GM12878 (cell line): ENCODE data around the gene CAPN10. TPM values are rescaled to one million over a fixed set of nuclear protein-coding genes. Genes with fewer than 3 reads are reported as not detected.
A peak's percentile ranks its signal among the peaks of the same experiment; 100 is the strongest.

ENCODE experiments used
- BCLAF1 ChIP-seq: fragments of 450-650 bp; IDR thresholded peaks from 2 replicates; pipeline ENCODE4 v1.6.1; 2017; ENCODE audit warnings: antibody characterized with exemption, mild to moderate bottlenecking, moderate library complexity
- CBX3 ChIP-seq: fragments of 200-600 bp; sonication (generic); IDR thresholded peaks from 2 replicates; pipeline ENCODE4 v1.6.1; 2016; ENCODE audit warnings: low read depth, borderline replicate concordance
- CHD2 ChIP-seq: IDR thresholded peaks from 2 replicates; pipeline ENCODE4 v1.6.1; 2011; ENCODE audit warnings: low read depth, low read length, improper control_type of control experiment, borderline replicate concordance
- CTCF ChIP-seq, 3 experiments: IDR thresholded peaks in 2 of 3; conservative IDR thresholded peaks in 1 of 3; 2 replicates each; pipeline ENCODE4 v1.5.1; 2011; ENCODE audit warnings: low read depth in 3 of 3, low read length in 3 of 3, mild to moderate bottlenecking in 3 of 3, control low read depth in 2 of 3, moderate library complexity in 2 of 3, inconsistent platforms in 1 of 3, mixed read lengths in 1 of 3; ENCODE audit not compliant: control insufficient read depth in 2 of 3, insufficient read depth in 1 of 3; ENCODE audit errors: extremely low read depth in 1 of 3
- GATAD2B ChIP-seq: fragments of 450-650 bp; conservative IDR thresholded peaks from 2 replicates; pipeline ENCODE4 v1.6.1; 2017; ENCODE audit warnings: low read depth, mild to moderate bottlenecking, moderate library complexity
- HCFC1 ChIP-seq: fragments of 150-350 bp; IDR thresholded peaks from 2 replicates; pipeline ENCODE4 v1.6.1; 2014; ENCODE audit warnings: low read length
- IKZF1 ChIP-seq: fragments of 450-650 bp; conservative IDR thresholded peaks from 2 replicates; pipeline ENCODE4 v1.6.1; 2017; ENCODE audit warnings: antibody characterized with exemption, mild to moderate bottlenecking
- IRF5 ChIP-seq: fragments of 450-650 bp; IDR thresholded peaks from 2 replicates; pipeline ENCODE4 v1.6.1; 2017; ENCODE audit warnings: borderline replicate concordance
- MEF2B ChIP-seq: fragments of 450-650 bp; IDR thresholded peaks from 2 replicates; pipeline ENCODE4 v1.6.1; 2018; ENCODE audit warnings: mild to moderate bottlenecking, moderate library complexity; ENCODE audit not compliant: partially characterized antibody, poor library complexity, severe bottlenecking
- MXI1 ChIP-seq: fragments of 150-350 bp; IDR thresholded peaks from 2 replicates; pipeline ENCODE4 v1.6.1; 2011; ENCODE audit warnings: low read depth, mild to moderate bottlenecking, inconsistent platforms, low read length, improper control_type of control experiment
- MYB ChIP-seq: fragments of 150-350 bp; IDR thresholded peaks from 2 replicates; pipeline ENCODE4 v1.6.1; 2014; ENCODE audit warnings: mild to moderate bottlenecking, low read depth, low read length, borderline replicate concordance
- NFXL1 ChIP-seq: fragments of 450-650 bp; IDR thresholded peaks from 2 replicates; pipeline ENCODE4 v1.6.1; 2017; ENCODE audit warnings: antibody characterized with exemption, mild to moderate bottlenecking, borderline replicate concordance
- NR2C2 ChIP-seq: IDR thresholded peaks from 2 replicates; pipeline ENCODE4 v1.6.1; 2011; ENCODE audit warnings: borderline replicate concordance, low read depth; ENCODE audit not compliant: control insufficient read depth, insufficient read length
- NR2F1 ChIP-seq: fragments of 450-650 bp; conservative IDR thresholded peaks from 2 replicates; pipeline ENCODE4 v1.6.1; 2017; ENCODE audit warnings: mild to moderate bottlenecking
- RAD21 ChIP-seq: IDR thresholded peaks from 2 replicates; pipeline ENCODE4 v1.6.1; 2011; ENCODE audit warnings: mild to moderate bottlenecking, low read depth, low read length, moderate library complexity; ENCODE audit not compliant: insufficient read depth
- RELA ChIP-seq: fragments of 450-650 bp; IDR thresholded peaks from 2 replicates; pipeline ENCODE4 v1.8.0; 2014; ENCODE audit warnings: borderline replicate concordance; ENCODE audit not compliant: partially characterized antibody
- SIN3A ChIP-seq: IDR thresholded peaks from 2 replicates; pipeline ENCODE4 v1.6.1; 2012; ENCODE audit warnings: low read depth, low read length, improper control_type of control experiment
- SMARCA5 ChIP-seq: fragments of 450-650 bp; IDR thresholded peaks from 2 replicates; pipeline ENCODE4 v1.6.1; 2017; ENCODE audit warnings: mild to moderate bottlenecking
- TCF12 ChIP-seq: IDR thresholded peaks from 2 replicates; pipeline ENCODE4 v1.6.1; 2011; ENCODE audit warnings: low read depth, mild to moderate bottlenecking, low read length
- ZBTB33 ChIP-seq: fragments of 450-650 bp; IDR thresholded peaks from 2 replicates; pipeline ENCODE4 v1.6.1; 2017; ENCODE audit warnings: mild to moderate bottlenecking
- polyA plus RNA-seq, 11 experiments: library from polyadenylated mRNA; depleted of rRNA in 4 of 11; unstranded in 6 of 11; stranded (reverse) in 5 of 11; fragments of >200 nt; fragmentation: Nextera tagmentation in 4 of 11; fragmentation: Illumina TruSeq in 1 of 11; extraction: Ambion mirVana in 4 of 11; extraction: Trizol in 1 of 11; gene quantifications; 1 replicate in 1 of 11; 2 replicates in 10 of 11; pipeline versions ENCODE4 v1.2.1 to v1.2.3, GENCODE V29; 2011 to 2016; ENCODE audit warnings: inconsistent platforms in 2 of 11, missing spikeins in 2 of 11, low read depth in 1 of 11
- total RNA-seq, 4 experiments: library from RNA; depleted of rRNA in 3 of 4; stranded (reverse); fragments of >200 nt in 3 of 4; fragmentation: Illumina TruSeq in 1 of 4; extraction: Trizol in 1 of 4; gene quantifications; 2 replicates each; pipeline versions ENCODE4 v1.2.1 to v1.2.3, GENCODE V29; 2013 to 2021

Gene CAPN10
- total and polyA plus RNA-seq, 10 of the 15 experiments (the other 5 are each of a cell fraction or from before 2014, with no cell fraction given), result 0.37 to 40.6 (median 17.5) TPM

GRCh38 chr2:240566203-240567136 lies 20.1 kb upstream of the CAPN10 start (continued):
- TF ChIP-seq CTCF (IDR thresholded peaks at IDR 0.05 in 2 of 3, conservative IDR thresholded peaks at IDR 0.05 in 1 of 3; ENCODE audit: control insufficient read depth in 2 of 3, extremely low read depth in 1 of 3, insufficient read depth in 1 of 3, low read depth in 3 of 3, low read length in 3 of 3), result peak; percentile 57 to 85 (median 57)
- 0 out of 2 replicates have a peak, but pooled peaks have one; percentile 9 for TF ChIP-seq IKZF1
- TF ChIP-seq RELA, result peak; percentile 6
- TF ChIP-seq SIN3A, result 0 out of 2 replicates have a peak, but pooled peaks have one; percentile 39
- TF ChIP-seq ZBTB33, result no peak
- TF ChIP-seq RAD21, result peak; percentile 22; the same call in 1 of the 2 replicates
- TF ChIP-seq CBX3, result no peak
- TF ChIP-seq MEF2B, result peak; percentile 48
- TF ChIP-seq HCFC1, result no peak
- TF ChIP-seq NR2C2, result no peak
- no peak for TF ChIP-seq MYB
- no peak for TF ChIP-seq NFXL1
- 0 out of 2 replicates have a peak, but pooled peaks have one; percentile 30 for TF ChIP-seq GATAD2B
- no peak for TF ChIP-seq TCF12
- peak; percentile 23; the same call in 1 of the 2 replicates for TF ChIP-seq SMARCA5
- no peak for TF ChIP-seq BCLAF1
- TF ChIP-seq NR2F1, result peak; percentile 31; the same call in 1 of the 2 replicates
- TF ChIP-seq CHD2, result no peak
- no peak for TF ChIP-seq IRF5
- TF ChIP-seq MXI1, result peak; percentile 10; the same call in 1 of the 2 replicates
